ENCODE results near the gene FAM98B.

- TF ChIP-seq CTCF (conservative IDR thresholded peaks at IDR 0.05; ENCODE audit: low read length) (no peak), EZH2phosphoT487 (IDR thresholded peaks at IDR 0.05; ENCODE audit: borderline replicate concordance, low read depth, low read length) (no peak)
These were observed 25.3 kb downstream of the FAM98B start for GRCh38 chr15:38479266-38479665.

Data from OCI-LY7 (cell line).